Panc1 (cell line): ENCODE measurements around the gene SEMA3G. TPM values are rescaled to one million over a fixed set of nuclear protein-coding genes. Genes with fewer than 3 reads are reported as not detected.

Experiments
- ATAC-seq: fragments of 200-7000 bp; cut with Tn5 transposase; 2 replicates; pipeline ENCODE4 v1.9.1; 2020; ENCODE audit warnings: mild to moderate bottlenecking, moderate library complexity
- BruUV-seq: library from RNA; stranded (reverse); fragments of 400-500 nt; replicated peaks from 2 replicates; lab custom pipeline; 2021; lab: Mats Ljungman, UMichigan
- CTCF ChIA-PET: fragments of 300-600 bp; sonication (Branson Sonifier 250); formaldehyde crosslinking; loops from one replicate; lab custom pipeline; 2022; ENCODE audit warnings: antibody characterized with exemption; lab: Charles Lee
- POLR2A ChIA-PET: fragments of 300-600 bp; sonication (Branson Sonifier 250); formaldehyde crosslinking; loops from one replicate; lab custom pipeline; 2022; ENCODE audit warnings: antibody characterized with exemption; lab: Charles Lee
- DNase-seq: peaks from one replicate; pipeline ENCODE4 v3.0.0-alpha.2; 2010; ENCODE audit warnings: low read depth, low spot score
- H3K27ac ChIP-seq: 2 replicates; pipeline ENCODE4 v1.5.1; 2011; ENCODE audit warnings: mild to moderate bottlenecking, low read length, inconsistent platforms
- H3K27me3 ChIP-seq: fragments of 200-500 bp; sonication (Bioruptor generic); 2 replicates; pipeline ENCODE4 v1.6.0; 2014; ENCODE audit warnings: low read length, inconsistent platforms; ENCODE audit not compliant: control insufficient read depth, insufficient read depth
- H3K36me3 ChIP-seq: fragments of 200-500 bp; sonication (Bioruptor generic); 2 replicates; pipeline ENCODE4 v1.5.1; 2014; ENCODE audit warnings: inconsistent platforms, mild to moderate bottlenecking, low read length, moderate library complexity; ENCODE audit not compliant: control insufficient read depth, insufficient read depth
- H3K4me1 ChIP-seq: 2 replicates; pipeline ENCODE4 v1.5.1; 2011; ENCODE audit warnings: inconsistent platforms, mild to moderate bottlenecking, low read length, moderate library complexity; ENCODE audit not compliant: control insufficient read depth, insufficient read depth
- H3K4me3 ChIP-seq, 2 experiments: 2 replicates each; pipeline ENCODE4 v1.5.1; 2011 to 2012; ENCODE audit warnings: low read depth in 2 of 2, low read length in 2 of 2, mild to moderate bottlenecking in 2 of 2, inconsistent platforms in 1 of 2, moderate library complexity in 1 of 2
- H3K9me3 ChIP-seq: fragments of 200-500 bp; sonication (Bioruptor generic); 2 replicates; pipeline ENCODE4 v1.5.1; 2014; ENCODE audit warnings: low read depth, mild to moderate bottlenecking, inconsistent platforms, low read length, moderate library complexity; ENCODE audit not compliant: control insufficient read depth, insufficient read depth
- CTCF ChIP-seq: fragments of 450-650 bp; IDR thresholded peaks from 2 replicates; pipeline ENCODE4 v1.5.1; 2017; ENCODE audit warnings: mild to moderate bottlenecking
- POLR2AphosphoS5 ChIP-seq: IDR thresholded peaks from 2 replicates; pipeline ENCODE4 v1.6.1; 2012; ENCODE audit warnings: mild to moderate bottlenecking, low read depth, low read length, moderate library complexity
- REST ChIP-seq, 2 experiments: IDR thresholded peaks; 2 replicates each; pipeline ENCODE4 v1.6.1; 2011 to 2012; ENCODE audit warnings: low read depth in 2 of 2, control low read depth in 1 of 2, low read length in 1 of 2, mild to moderate bottlenecking in 1 of 2, moderate library complexity in 1 of 2; ENCODE audit not compliant: insufficient read depth in 1 of 2
- SIN3A ChIP-seq: IDR thresholded peaks from 2 replicates; pipeline ENCODE4 v1.6.1; 2012; ENCODE audit warnings: low read depth, mild to moderate bottlenecking, low read length, moderate library complexity, borderline replicate concordance; ENCODE audit not compliant: insufficient read depth
- TCF7L2 ChIP-seq: IDR thresholded peaks from 2 replicates; pipeline ENCODE4 v1.6.1; 2011; ENCODE audit warnings: mild to moderate bottlenecking, low read depth, low read length, inconsistent platforms
- in situ Hi-C: cut with HindIII; loops from 2 replicates; pipeline ENCODE4 v1.10.0; 2016; ENCODE audit warnings: low sequenced_read_pairs, low pct_unique_long_range_greater_than_20kb
- intact Hi-C: fragments of 100-400 bp; cut with micrococcal nuclease; formaldehyde crosslinking; loops from one replicate; pipeline ENCODE4 v1.10.0; 2022; ENCODE audit not compliant: unreplicated experiment
- total RNA-seq: library from RNA; stranded (reverse); gene quantifications from one replicate; pipeline ENCODE4 v1.2.1, GENCODE V29; 2021; ENCODE audit not compliant: unreplicated experiment

Gene SEMA3G
- total RNA-seq, 1 experiment from 2014 or later = 1.6 TPM

- peak overlapping the region; percentile 93 for H3K27ac ChIP-seq
- TF ChIP-seq TCF7L2 (no peak), POLR2AphosphoS5 (no peak), SIN3A (no peak), CTCF (no peak), REST (IDR thresholded peaks at IDR 0.05; ENCODE audit: insufficient read depth in 1 of 2, low read depth in 2 of 2, low read length in 1 of 2) (no peak)
- POLR2A ChIA-PET = no interaction called here
- no peak for DNase-seq
- H3K4me3 ChIP-seq = peak overlapping the region; percentile 68 to 74
- in situ Hi-C loops (no loop called here), intact Hi-C loops (no loop called here)
- no peaks in the 10 kb centered on the region for H3K9me3 ChIP-seq
- ATAC-seq = peak; percentile 13; the same call in 1 of the 2 replicates
- H3K4me1 ChIP-seq = peaks cover 36% of the 10 kb centered on the region
- CTCF ChIA-PET = no interaction called here
- H3K27me3 ChIP-seq = no peaks in the 10 kb centered on the region
- H3K36me3 ChIP-seq = peaks cover 6% of the 10 kb centered on the region; the same call in 1 of the 2 replicates
- no TSS peak for BruUV-seq
Measured at GRCh38 chr3:52454938-52455282, 10.0 kb upstream of the SEMA3G start.

GRCh38 chr3:52454250-52454937, 9.5 kb upstream of the SEMA3G start:
- in situ Hi-C loops (no loop called here), intact Hi-C loops (no loop called here)
- ChIA-PET CTCF (no interaction called here), POLR2A (no interaction called here)
- BruUV-seq = no TSS peak
- peak overlapping the region; percentile 68 to 74 for H3K4me3 ChIP-seq
- H3K27ac ChIP-seq = peak overlapping the region; percentile 93
- TF ChIP-seq SIN3A (no peak), TCF7L2 (no peak), POLR2AphosphoS5 (no peak), REST (IDR thresholded peaks at IDR 0.05; ENCODE audit: insufficient read depth in 1 of 2, low read depth in 2 of 2, low read length in 1 of 2) (no peak), CTCF (no peak)
- no peak for DNase-seq
- H3K27me3 ChIP-seq = no peaks in the 10 kb centered on the region
- no peak for ATAC-seq
- H3K9me3 ChIP-seq = no peaks in the 10 kb centered on the region
- peaks cover 39% of the 10 kb centered on the region for H3K4me1 ChIP-seq
- H3K36me3 ChIP-seq = peaks cover 6% of the 10 kb centered on the region; the same call in 1 of the 2 replicates
